ENCODE results near the gene RTN1.

Gene RTN1

DNA sequence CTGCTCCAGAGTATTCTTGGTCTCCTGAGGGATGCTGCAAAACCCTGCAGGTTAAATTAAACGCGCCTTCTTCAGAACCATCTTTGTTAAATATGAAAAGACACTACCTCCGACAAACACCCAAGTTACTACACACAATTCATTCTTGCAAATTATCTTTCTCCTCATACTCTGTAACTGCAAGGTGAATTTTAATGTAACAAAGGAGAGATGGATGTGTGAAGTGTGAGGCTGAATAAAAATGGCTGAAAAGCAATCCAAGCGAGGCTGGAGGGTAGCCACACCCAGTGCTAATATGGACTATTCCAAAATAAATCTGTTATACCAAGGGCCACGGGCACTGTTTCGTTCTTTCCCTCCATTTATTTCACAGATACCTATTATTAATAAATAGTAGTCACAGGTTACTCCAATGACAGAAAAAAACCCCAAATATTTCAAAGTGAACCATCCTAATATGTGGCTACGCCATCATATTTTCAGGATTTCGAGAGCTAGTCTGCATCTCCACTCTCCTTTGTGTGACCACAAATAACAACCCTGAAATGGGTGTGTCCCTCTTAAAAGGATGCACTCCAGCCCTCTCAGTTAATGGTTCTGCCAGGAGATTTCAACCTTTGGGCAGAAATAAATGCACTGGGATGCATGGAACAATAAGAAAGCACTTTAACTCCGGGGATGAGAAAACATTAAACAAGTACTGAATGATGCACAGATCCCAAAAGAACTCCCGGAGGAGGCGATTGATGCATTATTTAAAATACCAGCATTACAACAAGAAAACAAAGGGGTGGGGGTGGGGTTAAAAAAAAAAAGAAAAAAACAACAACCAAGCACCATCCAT lies 240.9 kb downstream of the RTN1 start:
- no peak for DNase-seq
- no peak overlapping the region for H3K27ac ChIP-seq (ENCODE audit: low read length)
- no peaks in the 10 kb centered on the region for H3K9me3 ChIP-seq (replicated peaks; ENCODE audit: insufficient read depth, low read length)
- H2AFZ ChIP-seq (ENCODE audit: low read length): no peak overlapping the region
- H3K9ac ChIP-seq (ENCODE audit: low read length): no peak overlapping the region
- H3F3A ChIP-seq (ENCODE audit: insufficient read depth, low read length): no peaks in the 10 kb centered on the region
- no peaks in the 10 kb centered on the region for H4K20me1 ChIP-seq (ENCODE audit: insufficient read depth, low read length)
- no peaks in the 10 kb centered on the region for H3K79me2 ChIP-seq (ENCODE audit: low read length)
- H3K36me3 ChIP-seq (replicated peaks; ENCODE audit: insufficient read depth, low read length): no peaks in the 10 kb centered on the region
- no peak overlapping the region for H3K4me3 ChIP-seq (ENCODE audit: low read length)
- H3K27me3 ChIP-seq (replicated peaks; ENCODE audit: insufficient read depth, low read length): no peaks in the 10 kb centered on the region
- H3K4me2 ChIP-seq (ENCODE audit: low read depth, low read length): peak overlapping the region; percentile 32; the same call in 1 of the 2 replicates
- H3K9me2 ChIP-seq (replicated peaks; ENCODE audit: insufficient read depth, low read length): no peaks in the 10 kb centered on the region
- TF ChIP-seq CTCF (IDR thresholded peaks at IDR 0.05; ENCODE audit: low read length) (no peak), EZH2phosphoT487 (IDR thresholded peaks at IDR 0.05; ENCODE audit: low read length) (no peak), EZH2 (optimal IDR thresholded peaks at IDR 0.05; ENCODE audit: low read depth, low read length) (no peak)
- no peaks in the 10 kb centered on the region for H3K4me1 ChIP-seq (ENCODE audit: low read length)

DNA sequence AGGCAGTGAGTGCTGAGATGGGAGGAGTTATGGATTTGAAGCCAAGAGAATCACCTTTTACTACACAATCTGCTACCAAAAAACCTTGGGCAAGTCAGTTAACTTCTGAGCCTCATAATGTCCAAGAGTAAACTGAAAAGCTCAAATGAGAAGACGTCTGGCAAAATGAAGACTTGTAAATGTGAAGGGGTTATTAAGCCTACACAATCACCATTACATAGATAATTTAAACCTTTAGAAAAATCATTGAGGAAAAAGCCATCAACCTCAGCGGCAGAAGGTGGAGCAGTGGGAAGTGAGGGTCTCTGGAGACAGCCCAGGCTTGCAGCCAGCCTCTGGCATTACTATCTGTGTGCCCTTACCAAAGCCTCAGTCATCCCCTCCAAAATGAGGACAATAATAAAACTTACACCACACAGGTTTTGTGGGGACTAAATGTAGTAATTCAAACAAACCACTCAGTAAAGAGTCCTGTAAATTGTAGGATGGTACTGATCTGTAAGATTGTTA lies 243.5 kb downstream of the RTN1 start:
- TF ChIP-seq CTCF (IDR thresholded peaks at IDR 0.05; ENCODE audit: low read length): no peak
- TF ChIP-seq EZH2phosphoT487 (IDR thresholded peaks at IDR 0.05; ENCODE audit: low read length): no peak
- TF ChIP-seq EZH2 (optimal IDR thresholded peaks at IDR 0.05; ENCODE audit: low read depth, low read length): no peak
- Histone ChIP-seq H3K27me3 (replicated peaks; ENCODE audit: insufficient read depth, low read length) (no peaks in the 10 kb centered on the region), H3K9ac (ENCODE audit: low read length) (no peak overlapping the region), H3F3A (ENCODE audit: insufficient read depth, low read length) (no peaks in the 10 kb centered on the region), H3K79me2 (ENCODE audit: low read length) (no peaks in the 10 kb centered on the region), H3K9me3 (replicated peaks; ENCODE audit: insufficient read depth, low read length) (no peaks in the 10 kb centered on the region), H3K4me1 (ENCODE audit: low read length) (no peaks in the 10 kb centered on the region), H3K36me3 (replicated peaks; ENCODE audit: insufficient read depth, low read length) (no peaks in the 10 kb centered on the region), H3K27ac (ENCODE audit: low read length) (no peak overlapping the region), H2AFZ (ENCODE audit: low read length) (no peak overlapping the region), H3K4me3 (ENCODE audit: low read length) (no peak overlapping the region), H3K4me2 (ENCODE audit: low read depth, low read length) (no peak overlapping the region), H3K9me2 (replicated peaks; ENCODE audit: insufficient read depth, low read length) (no peaks in the 10 kb centered on the region), H4K20me1 (ENCODE audit: insufficient read depth, low read length) (no peaks in the 10 kb centered on the region)
- no peak for DNase-seq

- H3K36me3 ChIP-seq (replicated peaks; ENCODE audit: insufficient read depth, low read length): no peaks in the 10 kb centered on the region
- no peak overlapping the region for H3K4me3 ChIP-seq (ENCODE audit: low read length)
- no peaks in the 10 kb centered on the region for H3K27me3 ChIP-seq (replicated peaks; ENCODE audit: insufficient read depth, low read length)
- H3K79me2 ChIP-seq (ENCODE audit: low read length): no peaks in the 10 kb centered on the region
- H3F3A ChIP-seq (ENCODE audit: insufficient read depth, low read length): no peaks in the 10 kb centered on the region
- TF ChIP-seq EZH2 (optimal IDR thresholded peaks at IDR 0.05; ENCODE audit: low read depth, low read length) (no peak), EZH2phosphoT487 (IDR thresholded peaks at IDR 0.05; ENCODE audit: low read length) (no peak), CTCF (IDR thresholded peaks at IDR 0.05; ENCODE audit: low read length) (no peak)
- no peak for DNase-seq
- no peak overlapping the region for H2AFZ ChIP-seq (ENCODE audit: low read length)
- H3K4me2 ChIP-seq (ENCODE audit: low read depth, low read length): no peak overlapping the region
- H4K20me1 ChIP-seq (ENCODE audit: insufficient read depth, low read length): no peaks in the 10 kb centered on the region
- no peak overlapping the region for H3K9ac ChIP-seq (ENCODE audit: low read length)
- no peak overlapping the region for H3K27ac ChIP-seq (ENCODE audit: low read length)
- H3K4me1 ChIP-seq (ENCODE audit: low read length): no peaks in the 10 kb centered on the region
- no peaks in the 10 kb centered on the region for H3K9me2 ChIP-seq (replicated peaks; ENCODE audit: insufficient read depth, low read length)
- no peaks in the 10 kb centered on the region for H3K9me3 ChIP-seq (replicated peaks; ENCODE audit: insufficient read depth, low read length)
These were observed 247.9 kb downstream of the RTN1 start for GRCh38 chr14:59622631-59623030.

All from MM.1S (cell line).